GM12801 (cell line): Measurements from ENCODE around the gene DBF4B.

Experiments
- CTCF ChIP-seq: IDR thresholded peaks from one replicate; pipeline ENCODE4 v1.5.1; 2011; ENCODE audit warnings: control low read depth; ENCODE audit not compliant: insufficient read length; ENCODE audit errors: extremely low read depth

The DBF4B gene

GRCh38 chr17:44745301-44745700 lies 36.8 kb downstream of the DBF4B start:
- TF ChIP-seq CTCF: no peak

DNA sequence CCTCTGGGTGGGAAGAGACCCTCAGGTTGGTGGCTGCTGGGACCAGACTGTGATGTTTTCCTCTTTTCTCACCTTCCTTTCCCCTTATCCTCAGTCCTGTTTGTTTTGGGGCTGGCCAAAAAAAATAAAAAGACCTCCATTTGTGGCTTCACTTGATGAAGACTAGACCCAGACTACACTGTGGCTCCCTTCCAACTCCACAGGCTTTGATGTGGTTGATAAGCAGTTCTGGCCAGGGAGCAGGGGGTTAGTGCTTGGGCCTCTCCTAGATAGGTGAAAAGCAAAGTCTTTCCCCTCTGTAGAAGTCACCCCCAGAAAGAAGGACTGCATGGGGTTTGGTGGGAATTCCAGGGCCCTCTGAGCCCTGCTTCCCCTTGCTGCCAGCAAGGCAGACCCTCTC lies 39.1 kb downstream of the DBF4B start:
- no peak for TF ChIP-seq CTCF

GRCh38 chr17:44749076-44749979 lies 40.9 kb downstream of the DBF4B start:
- TF ChIP-seq CTCF: no peak

GRCh38 chr17:44749980-44750318 lies 41.5 kb downstream of the DBF4B start:
- TF ChIP-seq CTCF: no peak

GRCh38 chr17:44751331-44751730 lies 42.9 kb downstream of the DBF4B start:
- TF ChIP-seq CTCF: no peak

GRCh38 chr17:44751806-44752205 lies 43.3 kb downstream of the DBF4B start:
- no peak for TF ChIP-seq CTCF

DNA sequence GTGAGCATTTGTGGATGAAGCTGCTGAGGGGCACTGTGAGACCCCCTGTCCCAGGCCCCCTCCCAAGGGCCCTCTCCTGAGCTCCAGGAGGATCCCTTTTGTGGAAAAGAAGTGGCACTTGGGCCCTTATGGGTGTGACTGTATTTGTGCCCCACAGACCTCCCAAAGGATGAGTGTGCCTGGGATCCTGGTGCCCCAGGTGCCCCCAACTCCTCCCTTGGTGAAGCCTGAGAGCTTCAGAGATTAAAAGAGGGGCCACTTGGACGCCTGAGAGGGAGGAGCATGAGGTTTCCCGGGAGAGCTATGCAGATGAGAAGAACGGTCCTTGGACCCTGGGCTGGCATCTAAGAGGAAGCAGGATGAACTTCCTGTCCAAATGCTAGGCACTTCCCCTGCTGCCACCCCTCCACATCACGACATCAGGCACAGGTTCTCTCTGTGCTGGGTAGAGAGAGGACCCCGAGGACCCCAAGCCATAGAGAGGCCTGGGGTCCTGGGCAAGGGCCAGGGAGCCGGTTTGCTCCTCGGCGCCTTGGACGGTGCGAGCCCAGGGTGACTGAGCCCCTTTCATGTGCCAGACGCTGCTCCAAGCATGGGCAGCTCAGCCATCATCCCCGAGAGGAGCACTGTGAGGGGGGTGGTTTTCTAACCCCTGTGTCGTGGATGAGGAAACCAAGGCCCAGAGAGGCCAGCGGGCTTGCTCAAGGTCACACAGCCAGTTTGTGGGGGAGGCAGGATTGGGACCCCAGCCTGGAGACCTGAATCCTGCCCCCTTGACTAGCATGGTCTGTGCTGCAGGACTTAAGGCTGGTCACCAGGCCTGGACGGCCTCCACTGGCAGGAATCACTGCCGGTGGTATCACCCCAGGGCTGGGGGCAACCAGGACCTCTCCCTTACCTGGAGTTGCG lies 44.7 kb downstream of the DBF4B start:
- TF ChIP-seq CTCF: no peak
